Adipose tissue (tissue), 3 donors: ENCODE measurements around the gene BRI3BP. TPM values are rescaled to one million over a fixed set of nuclear protein-coding genes. Genes with fewer than 3 reads are reported as not detected.

Experiments used
- H3K27ac ChIP-seq: one replicate; pipeline ENCODE4 v1.5.1; 2013; ENCODE audit warnings: low read depth, low read length
- WGBS, 3 donors: extraction: QIAGEN DNeasy Blood & Tissue Kit; methylation state at CpG; one replicate each; pipeline ENCODE4 v1.1.7; 2013; 5-methylcytosine and 5-hydroxymethylcytosine counted together
- polyA plus RNA-seq, 3 donors: library from polyadenylated mRNA; stranded (reverse); fragments of 200-250 nt; gene quantifications; one replicate each; pipeline ENCODE4 v1.2.3, GENCODE V29; 2013
- donor health status: healthy with polysubstance abuse.
- donor health status: Bipolar disorder and iron deficiency.
- donor health status: healthy.

BRI3BP gene
- polyA plus RNA-seq: 1 to 10 TPM; 1.5 to 3.5 (median 2.7) TPM

- no peak within 1 kb of the TSS for H3K27ac ChIP-seq
- WGBS, 3 donors: 0% methylated on average over 66 to 112 of the region's 112 CpGs
Observed at GRCh38 chr12:124993626-124994436, at the start of gene BRI3BP. TSS of gene BRI3BP (plus strand) at chr12:124993645. CDS start at chr12:124993791, 146 bp downstream.

- H3K27ac ChIP-seq: no peak overlapping the region
- 78 to 88% (median 86%) methylated on average over 10 of the region's 10 CpGs for WGBS, 3 donors
Observed at GRCh38 chr12:124946447-124946793, 47.0 kb upstream of the BRI3BP start.

- WGBS, 3 donors: 80 to 91% (median 82%) methylated on average over 11 of the region's 11 CpGs
- no peak overlapping the region for H3K27ac ChIP-seq
Observed at GRCh38 chr12:124947013-124947412, 46.4 kb upstream of the BRI3BP start.

- no peak overlapping the region for H3K27ac ChIP-seq
- WGBS, 3 donors: 84 to 92% (median 86%) methylated on average over 20 of the region's 20 CpGs
Observed at GRCh38 chr12:124947561-124948398, 45.7 kb upstream of the BRI3BP start.

GRCh38 chr12:124949066-124949465, 44.4 kb upstream of the BRI3BP start:
- H3K27ac ChIP-seq: no peak overlapping the region
- 91 to 94% (median 93%) methylated on average over 12 of the region's 12 CpGs for WGBS, 3 donors

GRCh38 chr12:124949779-124950728, 43.4 kb upstream of the BRI3BP start:
- WGBS, 3 donors: 92 to 94% (median 93%) methylated on average over 47 of the region's 47 CpGs

GRCh38 chr12:124952295-124952694, 41.1 kb upstream of the BRI3BP start:
- 94 to 97% (median 94%) methylated on average over 15 to 17 of the region's 17 CpGs for WGBS, 3 donors
- no peak overlapping the region for H3K27ac ChIP-seq

More at GRCh38 chr12:124949779-124950728, 43.4 kb upstream of the BRI3BP start:
- no peak overlapping the region for H3K27ac ChIP-seq

- H3K27ac ChIP-seq: no peak overlapping the region
- WGBS, 3 donors: 62 to 85% (median 75%) methylated on average over 8 of the region's 8 CpGs
Observed at GRCh38 chr12:124952801-124953200, 40.6 kb upstream of the BRI3BP start.

- H3K27ac ChIP-seq: no peak overlapping the region
- 93 to 94% (median 93%) methylated on average over 32 of the region's 32 CpGs for WGBS, 3 donors
Observed at GRCh38 chr12:124953689-124954405, 39.6 kb upstream of the BRI3BP start.

- WGBS, 3 donors: 91 to 96% (median 94%) methylated on average over 4 of the region's 4 CpGs
Observed at GRCh38 chr12:124954771-124955170, 38.7 kb upstream of the BRI3BP start.

GRCh38 chr12:124956571-124956970, 36.9 kb upstream of the BRI3BP start:
- no peak overlapping the region for H3K27ac ChIP-seq
- WGBS, 3 donors: 88 to 97% (median 97%) methylated on average over 16 of the region's 16 CpGs

More at GRCh38 chr12:124954771-124955170, 38.7 kb upstream of the BRI3BP start:
- H3K27ac ChIP-seq: no peak overlapping the region

GRCh38 chr12:124961055-124961454, 32.4 kb upstream of the BRI3BP start:
- no peak overlapping the region for H3K27ac ChIP-seq
- WGBS, 3 donors: 86 to 94% (median 92%) methylated on average over 24 to 29 of the region's 29 CpGs

GRCh38 chr12:124963211-124963610, 30.2 kb upstream of the BRI3BP start:
- no peak overlapping the region for H3K27ac ChIP-seq
- 89 to 94% (median 91%) methylated on average over 8 of the region's 8 CpGs for WGBS, 3 donors

GRCh38 chr12:124964251-124964650, 29.2 kb upstream of the BRI3BP start:
- WGBS, 3 donors: 94 to 97% (median 97%) methylated on average over 22 of the region's 22 CpGs
- H3K27ac ChIP-seq: no peak overlapping the region

GRCh38 chr12:124964836-124965462, 28.5 kb upstream of the BRI3BP start:
- WGBS, 3 donors: 80 to 89% (median 86%) methylated on average over 14 to 15 of the region's 15 CpGs
- no peak overlapping the region for H3K27ac ChIP-seq

GRCh38 chr12:124967016-124967739, 26.3 kb upstream of the BRI3BP start:
- H3K27ac ChIP-seq: no peak overlapping the region
- WGBS, 3 donors: 87 to 93% (median 92%) methylated on average over 18 to 22 of the region's 22 CpGs

GRCh38 chr12:124968656-124969055, 24.8 kb upstream of the BRI3BP start:
- 85 to 93% (median 89%) methylated on average over 17 of the region's 17 CpGs for WGBS, 3 donors
- H3K27ac ChIP-seq: no peak overlapping the region
